IMR-90 (cell line): ENCODE measurements around the gene ADGRL3. TPM values are rescaled to one million over a fixed set of nuclear protein-coding genes. Genes with fewer than 3 reads are reported as not detected.

Source experiments
- ATAC-seq: fragments of 200-7000 bp; cut with Tn5 transposase; 2 replicates; pipeline ENCODE4 v1.9.1; 2020; ENCODE audit warnings: low read depth, mild to moderate bottlenecking, moderate library complexity
- BruUV-seq: library from RNA; stranded (reverse); fragments of 400-500 nt; replicated peaks from 2 replicates; lab custom pipeline; 2021; lab: Mats Ljungman, UMichigan
- CTCF ChIA-PET: fragments of 300-600 bp; formaldehyde crosslinking; extraction: SDS; loops from one replicate; lab custom pipeline; 2021; ENCODE audit warnings: antibody characterized with exemption; lab: Yijun Ruan, JAX
- POLR2A ChIA-PET: fragments of 300-600 bp; sonication (Branson Sonifier 250); formaldehyde crosslinking; loops from one replicate; lab custom pipeline; 2022; ENCODE audit warnings: antibody characterized with exemption; ENCODE audit not compliant: unreplicated experiment; lab: Charles Lee
- DNase-seq: peaks from one replicate; pipeline ENCODE4 v3.0.0; 2013
- H2AFZ ChIP-seq: replicated peaks from 2 replicates; pipeline ENCODE3; 2013; ENCODE audit warnings: low read length, mild to moderate bottlenecking; ENCODE audit not compliant: poor library complexity
- H2AK5ac ChIP-seq: 2 replicates; pipeline ENCODE4 v1.6.1; 2013; ENCODE audit warnings: low read depth, low read length, inconsistent platforms
- H2AK9ac ChIP-seq: replicated peaks from 2 replicates; pipeline ENCODE3; 2013; ENCODE audit warnings: mild to moderate bottlenecking, low read depth, low read length, moderate library complexity; ENCODE audit not compliant: poor library complexity
- H2BK120ac ChIP-seq: 2 replicates; pipeline ENCODE4 v1.6.1; 2013; ENCODE audit warnings: low read depth, low read length, inconsistent platforms
- H2BK15ac ChIP-seq: 3 replicates; pipeline ENCODE4 v1.6.1; 2013; ENCODE audit warnings: low read depth, low read length, inconsistent platforms
- H2BK20ac ChIP-seq: 2 replicates; pipeline ENCODE4 v1.6.1; 2013; ENCODE audit warnings: low read depth, mild to moderate bottlenecking, inconsistent platforms, low read length, moderate library complexity
- H2BK5ac ChIP-seq: 2 replicates; pipeline ENCODE4 v1.6.1; 2013; ENCODE audit warnings: mild to moderate bottlenecking, low read depth, low read length, inconsistent platforms; ENCODE audit not compliant: poor library complexity, severe bottlenecking
- H3K14ac ChIP-seq: replicated peaks from 2 replicates; pipeline ENCODE4 v1.6.1; 2013; ENCODE audit warnings: low read depth, low read length, inconsistent platforms
- H3K18ac ChIP-seq: 2 replicates; pipeline ENCODE4 v1.6.1; 2013; ENCODE audit warnings: low read depth, low read length, control low read depth
- H3K23ac ChIP-seq: 2 replicates; pipeline ENCODE4 v1.6.1; 2013; ENCODE audit warnings: low read depth, low read length, inconsistent platforms
- H3K27ac ChIP-seq: 2 replicates; pipeline ENCODE4 v1.5.1; 2013; ENCODE audit warnings: mild to moderate bottlenecking, control low read depth, low read length; ENCODE audit not compliant: insufficient read depth
- H3K27me3 ChIP-seq: 2 replicates; pipeline ENCODE4 v1.6.1; 2013; ENCODE audit warnings: low read length; ENCODE audit not compliant: control insufficient read depth, insufficient read depth
- H3K36me3 ChIP-seq: 2 replicates; pipeline ENCODE4 v1.6.1; 2013; ENCODE audit warnings: low read length, mixed read lengths; ENCODE audit not compliant: control insufficient read depth, insufficient read depth
- H3K4ac ChIP-seq: 2 replicates; pipeline ENCODE4 v1.6.1; 2013; ENCODE audit warnings: low read depth, low read length, inconsistent platforms
- H3K4me1 ChIP-seq: 2 replicates; pipeline ENCODE4 v1.6.1; 2013; ENCODE audit warnings: low read length, mixed read lengths; ENCODE audit not compliant: control insufficient read depth, insufficient read depth
- H3K4me2 ChIP-seq: 2 replicates; pipeline ENCODE4 v1.6.1; 2013; ENCODE audit warnings: low read depth, mild to moderate bottlenecking, control low read depth, low read length, moderate library complexity
- H3K4me3 ChIP-seq: 2 replicates; pipeline ENCODE4 v1.5.1; 2013; ENCODE audit warnings: low read depth, mild to moderate bottlenecking, control low read depth, low read length, moderate library complexity; ENCODE audit not compliant: insufficient read depth
- H3K56ac ChIP-seq: 2 replicates; pipeline ENCODE4 v1.6.1; 2013; ENCODE audit warnings: low read length, inconsistent platforms; ENCODE audit not compliant: insufficient read depth; ENCODE audit errors: extremely low read depth
- H3K79me1 ChIP-seq, 2 experiments: 2 replicates each; pipeline ENCODE4 v1.6.1; 2013; ENCODE audit warnings: low read length in 2 of 2, inconsistent platforms in 1 of 2, low read depth in 1 of 2
- H3K9ac ChIP-seq: 2 replicates; pipeline ENCODE4 v1.6.1; 2013; ENCODE audit warnings: low read depth, low read length, control low read depth
- H3K9me1 ChIP-seq: 2 replicates; pipeline ENCODE4 v1.6.1; 2013; ENCODE audit warnings: low read length, inconsistent platforms; ENCODE audit not compliant: insufficient read depth
- H3K9me3 ChIP-seq: 2 replicates; pipeline ENCODE4 v1.6.1; 2013; ENCODE audit warnings: low read length; ENCODE audit not compliant: control insufficient read depth, insufficient read depth
- H4K20me1 ChIP-seq: 2 replicates; pipeline ENCODE4 v1.6.1; 2013; ENCODE audit warnings: low read length, inconsistent platforms; ENCODE audit not compliant: insufficient read depth
- H4K5ac ChIP-seq: 2 replicates; pipeline ENCODE4 v1.6.1; 2013; ENCODE audit warnings: mild to moderate bottlenecking, low read depth, low read length, control low read depth
- H4K8ac ChIP-seq, 2 experiments: 2 replicates each; pipeline ENCODE4 v1.6.1; 2013; ENCODE audit warnings: low read depth in 2 of 2, low read length in 2 of 2, control low read depth in 1 of 2, inconsistent platforms in 1 of 2
- H4K91ac ChIP-seq: 2 replicates; pipeline ENCODE4 v1.6.1; 2013; ENCODE audit warnings: low read depth, low read length, inconsistent platforms; ENCODE audit not compliant: insufficient read depth
- WGBS, 2 experiments: methylation state at CpG; one replicate each; pipeline versions ENCODE4 v1.1.5 to v1.1.7; 2013; ENCODE audit warnings: missing lambda C conversion rate in 2 of 2; ENCODE audit not compliant: insufficient read length in 1 of 2; ENCODE audit errors: extremely low coverage in 2 of 2; 5-methylcytosine and 5-hydroxymethylcytosine counted together
- dilution Hi-C: fragments of 300-500 bp; cut with HindIII; formaldehyde crosslinking; loops from one replicate; pipeline ENCODE4 v1.14.3; 2018; ENCODE audit warnings: low sequenced_read_pairs; ENCODE audit not compliant: unreplicated experiment
- in situ Hi-C: fragments of 300-500 bp; cut with MboI; formaldehyde crosslinking; loops from 3 replicates; pipeline ENCODE4 v1.14.3; 2019; ENCODE audit warnings: low sequenced_read_pairs, inconsistent platforms, mixed read lengths
- intact Hi-C: fragments of 100-400 bp; cut with micrococcal nuclease; formaldehyde crosslinking; loops from 2 replicates; pipeline ENCODE4 v1.10.0; 2022
- polyA plus RNA-seq, 3 experiments: library from polyadenylated mRNA; depleted of rRNA; stranded (reverse); fragments of >200 nt; gene quantifications; 2 replicates each; pipeline ENCODE4 v1.2.3, GENCODE V29; 2012; ENCODE audit warnings: low replicate concordance in 1 of 3
- total RNA-seq: library from RNA; depleted of rRNA; stranded (reverse); fragments of >200 nt; gene quantifications from 2 replicates; pipeline ENCODE4 v1.2.3, GENCODE V29; 2012
- TF ChIP-seq, protein P1 (sequence below): conservative IDR thresholded peaks from 2 replicates; pipeline ENCODE4 v1.5.1; 2012; ENCODE audit warnings: mild to moderate bottlenecking, low read depth, low read length, improper control_type of control experiment

The ADGRL3 gene
- total and polyA plus RNA-seq, 2 of the 4 experiments (the other 2 are of a cell fraction) = 0.46 to 2.5 TPM

DNA sequence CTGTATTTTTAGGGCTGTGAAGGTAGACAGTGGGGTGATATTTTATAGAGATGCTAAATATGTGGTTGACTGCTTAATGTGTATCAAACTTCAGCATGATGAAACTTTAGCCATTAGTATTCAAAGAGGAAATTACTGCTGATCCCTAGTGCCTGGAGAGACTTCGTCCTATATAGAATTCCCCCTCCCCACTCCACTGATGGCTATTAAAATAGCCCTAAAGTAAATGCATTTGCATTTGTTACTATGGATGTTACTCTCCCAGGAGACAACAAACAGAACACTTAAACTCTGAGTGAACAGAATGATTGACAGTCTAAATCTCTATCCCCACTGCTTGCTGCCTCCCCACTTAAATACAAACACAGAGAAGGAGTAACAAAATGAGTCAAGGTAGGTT lies 39.1 kb downstream of the ADGRL3 start:
- no peak overlapping the region for H3K56ac ChIP-seq
- no peaks in the 10 kb centered on the region for H3K9me1 ChIP-seq
- no peak overlapping the region for H3K14ac ChIP-seq
- H3K36me3 ChIP-seq = no peaks in the 10 kb centered on the region
- no peak overlapping the region for H2BK5ac ChIP-seq
- CTCF ChIA-PET = no interaction called here
- no TSS peak for BruUV-seq
- no peak overlapping the region for H3K18ac ChIP-seq
- H3K4me2 ChIP-seq = no peak overlapping the region
- TF ChIP-seq, protein P1, sequence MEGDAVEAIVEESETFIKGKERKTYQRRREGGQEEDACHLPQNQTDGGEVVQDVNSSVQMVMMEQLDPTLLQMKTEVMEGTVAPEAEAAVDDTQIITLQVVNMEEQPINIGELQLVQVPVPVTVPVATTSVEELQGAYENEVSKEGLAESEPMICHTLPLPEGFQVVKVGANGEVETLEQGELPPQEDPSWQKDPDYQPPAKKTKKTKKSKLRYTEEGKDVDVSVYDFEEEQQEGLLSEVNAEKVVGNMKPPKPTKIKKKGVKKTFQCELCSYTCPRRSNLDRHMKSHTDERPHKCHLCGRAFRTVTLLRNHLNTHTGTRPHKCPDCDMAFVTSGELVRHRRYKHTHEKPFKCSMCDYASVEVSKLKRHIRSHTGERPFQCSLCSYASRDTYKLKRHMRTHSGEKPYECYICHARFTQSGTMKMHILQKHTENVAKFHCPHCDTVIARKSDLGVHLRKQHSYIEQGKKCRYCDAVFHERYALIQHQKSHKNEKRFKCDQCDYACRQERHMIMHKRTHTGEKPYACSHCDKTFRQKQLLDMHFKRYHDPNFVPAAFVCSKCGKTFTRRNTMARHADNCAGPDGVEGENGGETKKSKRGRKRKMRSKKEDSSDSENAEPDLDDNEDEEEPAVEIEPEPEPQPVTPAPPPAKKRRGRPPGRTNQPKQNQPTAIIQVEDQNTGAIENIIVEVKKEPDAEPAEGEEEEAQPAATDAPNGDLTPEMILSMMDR = no peak
- no peaks in the 10 kb centered on the region for H4K20me1 ChIP-seq
- H2BK15ac ChIP-seq = no peak overlapping the region
- dilution Hi-C loops (no loop called here), in situ Hi-C loops (no loop called here), intact Hi-C loops (no loop called here)
- no peaks in the 10 kb centered on the region for H3K27me3 ChIP-seq
- no peak for DNase-seq
- no peak overlapping the region for H3K9ac ChIP-seq
- H4K8ac ChIP-seq = no peak overlapping the region
- no peak overlapping the region for H3K23ac ChIP-seq
- H2AK9ac ChIP-seq = no peak overlapping the region
- H3K27ac ChIP-seq = no peak overlapping the region
- H3K4ac ChIP-seq = no peak overlapping the region
- no peak overlapping the region for H2AFZ ChIP-seq
- no peak overlapping the region for H4K91ac ChIP-seq
- no peaks in the 10 kb centered on the region for H3K79me1 ChIP-seq
- H3K4me1 ChIP-seq = no peaks in the 10 kb centered on the region
- no peak overlapping the region for H2AK5ac ChIP-seq
- H2BK120ac ChIP-seq = no peak overlapping the region
- H3K4me3 ChIP-seq = no peak overlapping the region
- no peak for ATAC-seq
- H4K5ac ChIP-seq = no peak overlapping the region
- POLR2A ChIA-PET = no interaction called here
- WGBS, 2 experiments = no CpG with 5 or more reads among the region's 1 CpG
- H2BK20ac ChIP-seq = no peak overlapping the region
- H3K9me3 ChIP-seq = no peaks in the 10 kb centered on the region
